Measurements from ENCODE around the gene ARHGEF28. TPM values are rescaled to one million over a fixed set of nuclear protein-coding genes. Genes with fewer than 3 reads are reported as not detected.

The ARHGEF28 gene
- total and polyA plus RNA-seq, 9 of the 15 experiments (the other 6 are each of a cell fraction or from before 2014, with no cell fraction given), result 0.27 TPM; not detected in 8

DNA sequence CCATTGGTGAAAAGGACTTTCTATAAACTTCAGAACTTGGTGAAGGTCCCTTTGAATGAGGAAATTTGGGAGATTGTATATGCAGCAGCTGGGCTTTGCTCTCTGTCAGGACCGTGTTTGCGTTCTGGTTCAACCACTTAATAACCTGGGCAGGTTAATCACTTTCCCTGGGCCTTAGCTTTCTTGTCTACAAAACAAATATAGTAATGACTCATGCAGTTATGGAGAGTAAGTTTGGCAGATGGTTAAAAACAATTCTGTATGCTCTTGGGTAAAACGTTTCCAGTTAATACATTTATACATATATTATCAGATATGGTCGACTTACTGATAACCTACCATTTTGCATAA, 197.0 kb downstream of the ARHGEF28 start:
- no peaks in the 10 kb centered on the region for H3K4me1 ChIP-seq (replicated peaks in 1 of 2; ENCODE audit: control insufficient read depth in 2 of 2, insufficient read depth in 2 of 2, low read length in 2 of 2)
- POLR2A ChIA-PET, result no interaction called here
- BruUV-seq (replicated peaks), result no TSS peak

More for the DNA sequence above, 197.0 kb downstream of the ARHGEF28 start:
- no peak overlapping the region for H3K4me3 ChIP-seq
- CTCF ChIA-PET (ENCODE audit: low intra/inter-chr PET ratio), result no interaction called here
- no peaks in the 10 kb centered on the region for H3K9me3 ChIP-seq (replicated peaks; ENCODE audit: control insufficient read depth, insufficient read depth, low read depth, low read length)
- no peak overlapping the region for H3K27ac ChIP-seq (ENCODE audit: extremely low read depth, low read depth, low read length)
- no peaks in the 10 kb centered on the region for H3K36me3 ChIP-seq (ENCODE audit: control insufficient read depth, insufficient read depth, low read length)
- DNase-seq (ENCODE audit: extremely low read depth in 1 of 4, low spot score in 3 of 4) (no peak), ATAC-seq (no peak), FAIRE-seq (no peak)
- intact Hi-C loops (cut with micrococcal nuclease), result no loop called here
- TF ChIP-seq JUND (IDR thresholded peaks at IDR 0.05; ENCODE audit: borderline replicate concordance, low read depth, low read length) (no peak), JUND (tag; IDR thresholded peaks at IDR 0.05; ENCODE audit: borderline replicate concordance, low read depth, low read length) (no peak), ZNF184 (CRISPR knock-in tag; IDR thresholded peaks at IDR 0.05) (no peak), RFX7 (CRISPR knock-in tag; IDR thresholded peaks at IDR 0.05) (no peak), PHB (CRISPR knock-in tag; IDR thresholded peaks at IDR 0.05) (no peak), CBFB (CRISPR knock-in tag; IDR thresholded peaks at IDR 0.05) (no peak), TAF15 (IDR thresholded peaks at IDR 0.05; ENCODE audit: low read depth, low read length) (no peak), TFAP4 (CRISPR knock-in tag; IDR thresholded peaks at IDR 0.05; ENCODE audit: borderline replicate concordance) (no peak), BRF2 (IDR thresholded peaks at IDR 0.05; ENCODE audit: borderline replicate concordance, insufficient read depth, insufficient read length) (no peak), ZNF12 (CRISPR knock-in tag; IDR thresholded peaks at IDR 0.05) (no peak), ZEB2 (IDR thresholded peaks at IDR 0.05) (no peak), U2AF2 (optimal IDR thresholded peaks at IDR 0.05; ENCODE audit: low read depth, low read length) (no peak)
- TF ChIP-seq, protein P1, sequence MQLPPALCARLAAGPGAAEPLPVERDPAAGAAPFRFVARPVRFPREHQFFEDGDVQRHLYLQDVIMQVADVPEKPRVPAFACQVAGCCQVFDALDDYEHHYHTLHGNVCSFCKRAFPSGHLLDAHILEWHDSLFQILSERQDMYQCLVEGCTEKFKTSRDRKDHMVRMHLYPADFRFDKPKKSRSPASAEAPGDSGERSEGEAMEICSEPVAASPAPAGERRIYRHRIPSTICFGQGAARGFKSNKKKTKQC (CRISPR knock-in tag; IDR thresholded peaks at IDR 0.05), result no peak
- TF ChIP-seq, protein P2, sequence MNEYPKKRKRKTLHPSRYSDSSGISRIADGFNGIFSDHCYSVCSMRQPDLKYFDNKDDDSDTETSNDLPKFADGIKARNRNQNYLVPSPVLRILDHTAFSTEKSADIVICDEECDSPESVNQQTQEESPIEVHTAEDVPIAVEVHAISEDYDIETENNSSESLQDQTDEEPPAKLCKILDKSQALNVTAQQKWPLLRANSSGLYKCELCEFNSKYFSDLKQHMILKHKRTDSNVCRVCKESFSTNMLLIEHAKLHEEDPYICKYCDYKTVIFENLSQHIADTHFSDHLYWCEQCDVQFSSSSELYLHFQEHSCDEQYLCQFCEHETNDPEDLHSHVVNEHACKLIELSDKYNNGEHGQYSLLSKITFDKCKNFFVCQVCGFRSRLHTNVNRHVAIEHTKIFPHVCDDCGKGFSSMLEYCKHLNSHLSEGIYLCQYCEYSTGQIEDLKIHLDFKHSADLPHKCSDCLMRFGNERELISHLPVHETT (CRISPR knock-in tag; conservative IDR thresholded peaks at IDR 0.05 in 1 of 2, IDR thresholded peaks at IDR 0.05 in 1 of 2), result no peak
- no peak overlapping the region for H3K9ac ChIP-seq (ENCODE audit: insufficient read depth in 1 of 2, low read depth in 2 of 2, low read length in 2 of 2)
- peaks cover 0 to 12% of the 10 kb centered on the region in 2 experiments; a peak in 3 of 5 replicates for H3K27me3 ChIP-seq (ENCODE audit: control insufficient read depth in 2 of 2, insufficient read depth in 2 of 2, low read length in 2 of 2)
- in situ Hi-C loops (cut with MboI), result no loop called here
- H3K9me1 ChIP-seq (ENCODE audit: control insufficient read depth, insufficient read depth, low read length), result no peaks in the 10 kb centered on the region
- no peaks in the 10 kb centered on the region for H3K79me2 ChIP-seq (ENCODE audit: control insufficient read depth, insufficient read depth, low read length)
- no peaks in the 10 kb centered on the region for H4K20me1 ChIP-seq (replicated peaks; ENCODE audit: control insufficient read depth, insufficient read depth, low read length)
- H2AFZ ChIP-seq (ENCODE audit: low read depth, low read length), result no peak overlapping the region
- 2% methylated on average over 4 of the region's 4 CpGs for WGBS (ENCODE audit: insufficient coverage, low coverage, missing lambda C conversion rate)
- no peak overlapping the region for H3K4me2 ChIP-seq (ENCODE audit: insufficient read depth, low read length)
